Mesendoderm (in vitro differentiated cells): Measurements from ENCODE around the gene HOXD8.
A peak's percentile ranks its signal among the peaks of the same experiment; 100 is the strongest.

ENCODE experiments used
- DNase-seq: peaks from one replicate; pipeline ENCODE4 v3.0.0; 2013
- H2AK5ac ChIP-seq: 2 replicates; pipeline ENCODE4 v1.6.1; 2013; ENCODE audit warnings: low read length, inconsistent platforms
- H2BK120ac ChIP-seq: 2 replicates; pipeline ENCODE4 v1.6.1; 2013; ENCODE audit warnings: low read depth, mild to moderate bottlenecking, low read length, moderate library complexity, mixed read lengths
- H2BK15ac ChIP-seq: replicated peaks from 2 replicates; pipeline ENCODE4 v1.6.1; 2013; ENCODE audit warnings: low read depth, mild to moderate bottlenecking, moderate library complexity
- H2BK5ac ChIP-seq: 2 replicates; pipeline ENCODE4 v1.6.1; 2013; ENCODE audit warnings: low read length, inconsistent platforms
- H3K18ac ChIP-seq: 2 replicates; pipeline ENCODE4 v1.6.1; 2013; ENCODE audit warnings: mild to moderate bottlenecking, low read length, mixed read lengths
- H3K23ac ChIP-seq: one replicate; pipeline ENCODE4 v1.6.1; 2013; ENCODE audit warnings: low read length
- H3K27ac ChIP-seq: 2 replicates; pipeline ENCODE4 v1.5.1; 2013; ENCODE audit warnings: low read depth, mild to moderate bottlenecking, inconsistent platforms, low read length, moderate library complexity
- H3K27me3 ChIP-seq: 2 replicates; pipeline ENCODE4 v1.6.1; 2013; ENCODE audit warnings: low read length, control low read depth, mild to moderate bottlenecking, inconsistent platforms; ENCODE audit not compliant: insufficient read depth, poor library complexity
- H3K36me3 ChIP-seq: 2 replicates; pipeline ENCODE4 v1.6.1; 2013; ENCODE audit warnings: low read length, inconsistent platforms; ENCODE audit not compliant: control insufficient read depth, insufficient read depth
- H3K4ac ChIP-seq: one replicate; pipeline ENCODE4 v1.6.1; 2013; ENCODE audit warnings: low read depth, mild to moderate bottlenecking, low read length, moderate library complexity
- H3K4me1 ChIP-seq: 2 replicates; pipeline ENCODE4 v1.6.1; 2013; ENCODE audit warnings: low read depth, low read length, inconsistent platforms; ENCODE audit not compliant: control insufficient read depth
- H3K4me2 ChIP-seq: 2 replicates; pipeline ENCODE4 v1.6.1; 2013; ENCODE audit warnings: low read length
- H3K4me3 ChIP-seq: 2 replicates; pipeline ENCODE4 v1.5.1; 2013; ENCODE audit warnings: mild to moderate bottlenecking, low read length
- H3K56ac ChIP-seq: one replicate; pipeline ENCODE4 v1.6.1; 2013; ENCODE audit warnings: low read length
- H3K79me1 ChIP-seq: 2 replicates; pipeline ENCODE4 v1.6.1; 2013; ENCODE audit warnings: low read length, inconsistent platforms
- H3K79me2 ChIP-seq: 2 replicates; pipeline ENCODE4 v1.6.1; 2013; ENCODE audit warnings: mild to moderate bottlenecking, low read length; ENCODE audit not compliant: control insufficient read depth, insufficient read depth
- H3K9ac ChIP-seq: 2 replicates; pipeline ENCODE4 v1.6.1; 2013; ENCODE audit warnings: low read length, inconsistent platforms
- H4K5ac ChIP-seq: one replicate; pipeline ENCODE4 v1.6.1; 2013; ENCODE audit warnings: low read length
- H4K8ac ChIP-seq: one replicate; pipeline ENCODE4 v1.6.1; 2013; ENCODE audit warnings: low read depth, mild to moderate bottlenecking, control low read depth, low read length, moderate library complexity
- WGBS: extraction: QIAGEN DNeasy Blood & Tissue Kit; methylation state at CpG from one replicate; pipeline ENCODE4 v1.1.7; 2013; ENCODE audit warnings: low lambda C conversion rate, missing lambda C conversion rate; ENCODE audit not compliant: insufficient coverage; ENCODE audit errors: extremely low coverage; 5-methylcytosine and 5-hydroxymethylcytosine counted together

The HOXD8 gene

DNA sequence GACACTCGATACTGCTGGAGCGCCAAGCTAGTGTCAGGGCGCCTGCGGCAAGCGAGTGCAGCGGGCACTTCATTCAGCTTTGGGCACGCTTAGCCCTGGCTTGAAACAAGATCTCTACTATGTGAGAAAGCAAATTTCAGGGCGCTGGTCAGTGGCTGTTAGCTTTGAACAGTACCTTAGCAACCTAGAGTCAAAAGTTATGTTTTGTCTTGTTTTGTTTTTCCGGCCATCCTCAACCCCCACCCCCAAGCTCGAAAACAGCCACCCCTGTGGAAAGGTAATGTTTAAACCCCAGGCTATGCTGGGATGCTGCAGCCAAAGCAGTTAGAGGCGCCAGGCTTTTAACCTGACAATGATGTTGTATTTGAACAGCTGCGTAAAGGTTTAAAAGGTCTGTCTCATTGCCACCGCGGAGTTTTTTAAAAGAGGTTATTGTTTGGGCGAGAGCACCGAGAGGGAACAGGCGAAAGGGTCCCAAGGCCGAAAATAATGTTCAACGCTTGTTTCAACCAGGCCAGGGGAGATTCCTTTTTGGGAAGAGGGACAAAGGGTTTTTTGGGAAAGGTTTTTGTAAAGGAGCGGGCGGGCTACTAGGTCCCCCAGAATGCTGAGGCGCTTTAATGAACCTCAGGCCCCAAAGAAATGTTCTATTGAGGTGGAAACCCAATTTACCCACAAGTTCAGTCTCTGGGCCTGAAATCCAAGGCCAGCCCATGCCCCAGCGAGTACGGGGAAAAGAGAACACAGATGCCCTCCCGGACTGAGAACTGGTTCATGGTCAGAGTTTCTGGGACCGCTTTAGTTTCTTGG is 15.2 kb upstream of the HOXD8 start:
- no CpG with 5 or more reads among the region's 26 CpGs for WGBS
- Histone ChIP-seq H3K23ac (no peak overlapping the region), H3K4me2 (no peak overlapping the region), H3K36me3 (no peaks in the 10 kb centered on the region), H4K5ac (no peak overlapping the region), H3K27ac (no peak overlapping the region), H2BK120ac (no peak overlapping the region), H3K4me1 (no peaks in the 10 kb centered on the region), H3K79me2 (no peaks in the 10 kb centered on the region), H3K9ac (no peak overlapping the region), H3K27me3 (peaks cover 87% of the 10 kb centered on the region), H2AK5ac (no peak overlapping the region), H3K4ac (no peak overlapping the region), H2BK5ac (no peak overlapping the region), H3K79me1 (no peaks in the 10 kb centered on the region), H2BK15ac (no peak overlapping the region), H3K4me3 (no peak overlapping the region), H3K56ac (no peak overlapping the region), H3K18ac (no peak overlapping the region), H4K8ac (no peak overlapping the region)
- no peak for DNase-seq

DNA sequence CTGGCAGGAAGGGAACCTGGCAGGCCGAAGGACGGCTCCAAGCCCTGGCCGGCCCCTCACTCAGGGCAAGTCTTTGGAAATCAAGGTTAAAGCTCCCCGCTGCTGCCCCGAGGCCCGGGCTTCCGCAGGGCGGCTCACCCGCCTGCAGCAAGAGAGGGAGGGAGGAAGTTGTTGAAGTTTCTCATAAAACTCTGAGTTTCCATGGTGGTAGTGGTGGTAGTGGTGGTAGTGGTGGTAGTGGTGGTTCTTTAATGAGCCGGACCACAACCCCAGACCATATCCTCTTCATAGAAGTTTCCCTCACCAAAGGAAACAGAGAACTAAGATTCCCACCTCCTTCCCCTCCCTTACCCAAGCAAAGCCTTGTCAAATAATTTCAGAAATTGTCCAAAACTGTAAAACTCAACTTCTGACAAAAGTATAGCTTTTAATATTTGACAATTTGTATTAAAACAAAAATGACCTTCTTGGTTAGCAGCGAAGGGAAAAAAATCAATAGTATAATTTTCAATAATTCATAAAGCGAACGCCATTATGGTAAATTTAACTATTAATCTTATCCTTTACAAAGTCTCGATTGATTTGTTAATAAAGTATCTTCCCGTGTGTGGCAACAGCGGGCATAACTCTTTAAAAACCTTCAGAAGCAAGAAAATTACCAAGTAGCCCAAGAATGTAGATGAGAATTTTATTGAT is 14.4 kb upstream of the HOXD8 start:
- H3K18ac ChIP-seq = no peak overlapping the region
- H3K36me3 ChIP-seq = no peaks in the 10 kb centered on the region
- DNase-seq = no peak
- H3K56ac ChIP-seq = no peak overlapping the region
- no peak overlapping the region for H3K4ac ChIP-seq
- H2BK15ac ChIP-seq = no peak overlapping the region
- no peak overlapping the region for H2BK5ac ChIP-seq
- no peak overlapping the region for H4K8ac ChIP-seq
- H3K79me1 ChIP-seq = no peaks in the 10 kb centered on the region
- H4K5ac ChIP-seq = no peak overlapping the region
- no peak overlapping the region for H3K23ac ChIP-seq
- no peak overlapping the region for H3K27ac ChIP-seq
- no peak overlapping the region for H3K4me2 ChIP-seq
- no peak overlapping the region for H3K9ac ChIP-seq
- H2AK5ac ChIP-seq = no peak overlapping the region
- no peaks in the 10 kb centered on the region for H3K79me2 ChIP-seq
- no peak overlapping the region for H2BK120ac ChIP-seq
- H3K4me3 ChIP-seq = no peak overlapping the region
- whole genome bisulfite sequencing = no CpG with 5 or more reads among the region's 16 CpGs
- peaks cover 87% of the 10 kb centered on the region for H3K27me3 ChIP-seq
- H3K4me1 ChIP-seq = no peaks in the 10 kb centered on the region

DNA sequence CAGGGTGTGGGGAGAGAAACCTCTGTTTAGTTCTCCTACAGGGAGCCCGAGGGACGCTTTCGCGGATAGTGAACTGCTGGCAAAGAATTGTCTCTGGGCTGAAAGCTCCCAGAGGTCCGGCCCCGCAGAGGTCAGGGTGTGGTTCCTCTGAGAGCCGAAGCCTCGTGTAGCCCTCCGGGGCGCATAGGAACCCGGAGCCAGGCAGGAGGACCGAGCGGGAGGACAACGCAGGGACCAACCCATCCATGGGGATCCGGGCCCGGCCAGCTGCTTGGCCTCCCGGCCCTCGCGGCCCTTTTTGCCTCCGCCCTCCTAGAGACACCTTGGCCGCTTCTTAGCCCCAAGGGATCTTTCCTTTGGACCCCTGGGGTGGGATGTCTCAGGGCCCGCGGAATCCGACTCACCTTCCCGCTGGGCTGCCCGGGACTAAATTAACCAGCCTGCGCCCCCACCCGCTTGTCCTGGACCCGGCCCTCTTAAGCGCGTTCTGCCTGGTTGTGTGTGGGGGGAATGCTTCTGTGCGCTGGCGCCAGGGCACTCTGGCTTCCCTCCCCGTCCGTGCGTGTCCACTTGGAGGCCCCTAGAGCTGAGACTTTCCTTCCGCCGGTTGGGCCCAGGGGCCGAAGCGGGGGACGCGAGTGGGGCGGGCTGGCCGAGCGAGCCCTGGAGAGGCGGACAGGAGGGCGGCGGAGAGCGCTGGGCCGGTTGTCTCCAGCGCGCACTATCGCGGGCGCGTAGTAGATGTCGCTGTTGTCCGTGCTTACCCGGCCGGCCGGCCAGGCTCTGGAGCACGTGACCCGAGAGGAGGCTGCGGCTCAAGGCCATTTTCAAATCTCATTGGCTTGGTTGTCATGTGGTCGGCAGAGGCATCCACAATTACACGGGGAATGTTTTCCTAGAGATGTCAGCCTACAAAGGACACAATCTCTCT is 13.4 kb upstream of the HOXD8 start, which contains the start of gene HOXD10:
Gene HOXD10 (plus strand): TSS at position 896 of the 931 bp plus-strand sequence. CDS start 56 bp downstream, outside the sequence.
- Histone ChIP-seq H3K4ac (no peak within 1 kb of the TSS), H2BK15ac (no peak within 1 kb of the TSS), H3K4me3 (peak within 1 kb of the TSS; percentile 3), H3K79me1 (no peaks in the 10 kb centered on the region), H3K79me2 (no peaks in the 10 kb centered on the region), H3K56ac (peak within 1 kb of the TSS; percentile 53), H2BK120ac (no peak within 1 kb of the TSS), H3K18ac (no peak within 1 kb of the TSS), H4K8ac (no peak within 1 kb of the TSS), H3K9ac (no peak within 1 kb of the TSS), H3K27ac (no peak within 1 kb of the TSS), H4K5ac (no peak within 1 kb of the TSS), H3K4me1 (no peaks in the 10 kb centered on the region), H3K36me3 (no peaks in the 10 kb centered on the region), H2AK5ac (no peak within 1 kb of the TSS), H3K4me2 (peak within 1 kb of the TSS; percentile 18), H3K23ac (no peak within 1 kb of the TSS), H3K27me3 (peaks cover 91% of the 10 kb centered on the region), H2BK5ac (no peak within 1 kb of the TSS)
- no CpG with 5 or more reads among the region's 66 CpGs for WGBS
- peak; percentile 88 for DNase-seq

DNA sequence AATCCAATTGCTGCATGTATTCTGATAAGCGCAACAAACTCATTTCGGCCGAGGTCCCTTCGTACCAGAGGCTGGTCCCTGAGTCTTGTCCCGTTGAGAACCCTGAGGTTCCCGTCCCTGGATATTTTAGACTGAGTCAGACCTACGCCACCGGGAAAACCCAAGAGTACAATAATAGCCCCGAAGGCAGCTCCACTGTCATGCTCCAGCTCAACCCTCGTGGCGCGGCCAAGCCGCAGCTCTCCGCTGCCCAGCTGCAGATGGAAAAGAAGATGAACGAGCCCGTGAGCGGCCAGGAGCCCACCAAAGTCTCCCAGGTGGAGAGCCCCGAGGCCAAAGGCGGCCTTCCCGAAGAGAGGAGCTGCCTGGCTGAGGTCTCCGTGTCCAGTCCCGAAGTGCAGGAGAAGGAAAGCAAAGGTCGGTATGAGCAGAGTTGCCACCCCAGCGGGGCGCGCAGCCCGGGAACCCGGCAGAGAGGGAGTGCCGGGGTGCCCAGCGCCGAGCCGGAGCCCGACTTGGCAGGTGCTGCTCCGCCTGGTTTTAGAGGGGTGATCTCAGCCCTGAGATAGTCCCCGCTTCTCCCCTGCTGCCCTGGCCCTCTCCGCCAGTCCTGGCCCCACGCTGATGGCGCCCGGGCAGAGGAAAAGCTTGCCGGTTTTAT is 12.2 kb upstream of the HOXD8 start:
- no peak overlapping the region for H3K23ac ChIP-seq
- H3K4me1 ChIP-seq = no peaks in the 10 kb centered on the region
- no peak for DNase-seq
- no peaks in the 10 kb centered on the region for H3K36me3 ChIP-seq
- H3K4me2 ChIP-seq = no peak overlapping the region
- peaks cover 92% of the 10 kb centered on the region for H3K27me3 ChIP-seq
- H3K56ac ChIP-seq = no peak overlapping the region
- H2BK5ac ChIP-seq = no peak overlapping the region
- H2BK120ac ChIP-seq = no peak overlapping the region
- no peaks in the 10 kb centered on the region for H3K79me2 ChIP-seq
- H3K9ac ChIP-seq = no peak overlapping the region
- H3K79me1 ChIP-seq = no peaks in the 10 kb centered on the region
- no peak overlapping the region for H4K5ac ChIP-seq
- no peak overlapping the region for H2BK15ac ChIP-seq
- H3K4ac ChIP-seq = no peak overlapping the region
- H3K18ac ChIP-seq = no peak overlapping the region
- no peak overlapping the region for H3K27ac ChIP-seq
- H4K8ac ChIP-seq = no peak overlapping the region
- WGBS = no CpG with 5 or more reads among the region's 40 CpGs
- no peak overlapping the region for H2AK5ac ChIP-seq
- peak overlapping the region; percentile 3 for H3K4me3 ChIP-seq

DNA sequence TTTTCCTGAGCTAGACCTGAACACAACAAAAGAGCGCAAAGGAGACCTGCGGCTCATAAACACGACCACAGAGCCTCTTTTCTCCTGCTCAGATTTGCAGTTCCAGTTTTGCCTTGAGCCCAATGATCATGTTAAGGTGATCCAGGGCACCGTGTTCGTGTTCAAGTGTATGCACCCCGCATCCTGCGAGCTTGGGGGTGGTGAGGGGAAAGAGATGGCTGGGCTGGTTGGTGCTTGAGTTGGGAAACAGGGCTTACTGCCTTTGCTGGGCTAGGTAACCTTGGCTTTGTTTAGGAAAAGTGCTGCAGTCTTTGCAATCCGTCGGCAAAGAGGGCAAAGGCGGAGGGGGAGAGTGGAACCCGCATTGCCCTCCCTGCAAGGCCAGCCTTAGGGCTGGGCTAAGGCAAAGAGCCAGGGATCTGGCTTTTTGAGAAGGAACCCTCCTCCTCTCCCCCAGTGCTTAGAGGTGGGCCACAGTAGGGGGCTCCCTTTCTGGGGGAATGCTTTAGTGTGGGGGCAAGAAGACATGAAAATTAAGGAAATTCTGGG is 11.6 kb upstream of the HOXD8 start:
- no peak overlapping the region for H3K4me3 ChIP-seq
- no peak overlapping the region for H3K4me2 ChIP-seq
- no peak overlapping the region for H2BK15ac ChIP-seq
- H3K79me1 ChIP-seq = no peaks in the 10 kb centered on the region
- no CpG with 5 or more reads among the region's 11 CpGs for WGBS
- H2AK5ac ChIP-seq = no peak overlapping the region
- no peak for DNase-seq
- no peak overlapping the region for H2BK120ac ChIP-seq
- no peak overlapping the region for H3K27ac ChIP-seq
- no peak overlapping the region for H3K23ac ChIP-seq
- H4K8ac ChIP-seq = no peak overlapping the region
- no peaks in the 10 kb centered on the region for H3K36me3 ChIP-seq
- H3K9ac ChIP-seq = no peak overlapping the region
- H4K5ac ChIP-seq = no peak overlapping the region
- no peaks in the 10 kb centered on the region for H3K4me1 ChIP-seq
- H3K4ac ChIP-seq = no peak overlapping the region
- no peak overlapping the region for H3K56ac ChIP-seq
- no peak overlapping the region for H3K18ac ChIP-seq
- H2BK5ac ChIP-seq = no peak overlapping the region
- H3K27me3 ChIP-seq = peaks cover 91% of the 10 kb centered on the region
- H3K79me2 ChIP-seq = no peaks in the 10 kb centered on the region
